ENCODE data around the gene SEMA3E.
"Not testable (repeated sequence)": the region's sequence is repeated elsewhere in the genome, so short reads cannot be mapped to it uniquely, and the experiment has no call there.

SEMA3E gene

GRCh38 chr7:83466956-83467355, 182.0 kb downstream of the SEMA3E start:
- H3K9ac ChIP-seq (ENCODE audit: low read length): no peak overlapping the region
- H3K27ac ChIP-seq (ENCODE audit: low read depth, low read length): no peak overlapping the region

GRCh38 chr7:83466187-83466923, 182.6 kb downstream of the SEMA3E start:
- H3K27ac ChIP-seq (ENCODE audit: low read depth, low read length): no peak overlapping the region
- peaks cover 4% of the 10 kb centered on the region; the same call in 1 of the 2 replicates for H3K27me3 ChIP-seq (ENCODE audit: low read length)
- H4K20me1 ChIP-seq (ENCODE audit: low read depth, low read length): no peaks in the 10 kb centered on the region
- H3K36me3 ChIP-seq (ENCODE audit: low read length): no peaks in the 10 kb centered on the region
- H3K4me2 ChIP-seq (ENCODE audit: low read depth, low read length, poor library complexity, severe bottlenecking): no peak overlapping the region
- TF ChIP-seq EZH2phosphoT487 (conservative IDR thresholded peaks at IDR 0.05; ENCODE audit: low read length): no peak
- no peak for TF ChIP-seq CTCF (IDR thresholded peaks at IDR 0.05; ENCODE audit: insufficient read depth, low read length, poor library complexity, severe bottlenecking)
- no peak overlapping the region for H3K4me3 ChIP-seq (ENCODE audit: insufficient read depth, low read length, poor library complexity, severe bottlenecking)
- no peaks in the 10 kb centered on the region for H3K9me2 ChIP-seq (replicated peaks; ENCODE audit: insufficient read depth, low read length)
- no peaks in the 10 kb centered on the region for H3K9me3 ChIP-seq (ENCODE audit: insufficient read depth, low read length)
- no peak overlapping the region for H3K9ac ChIP-seq (ENCODE audit: low read length)
- no peaks in the 10 kb centered on the region for H3F3A ChIP-seq (ENCODE audit: insufficient read depth)
- H3K79me2 ChIP-seq (ENCODE audit: insufficient read depth, low read length): no peaks in the 10 kb centered on the region
- no peak overlapping the region for H2AFZ ChIP-seq (ENCODE audit: low read depth, low read length, severe bottlenecking)

More at GRCh38 chr7:83466956-83467355, 182.0 kb downstream of the SEMA3E start:
- no peaks in the 10 kb centered on the region for H3K79me2 ChIP-seq (ENCODE audit: insufficient read depth, low read length)
- H3K9me2 ChIP-seq (replicated peaks; ENCODE audit: insufficient read depth, low read length): no peaks in the 10 kb centered on the region
- TF ChIP-seq CTCF (IDR thresholded peaks at IDR 0.05; ENCODE audit: insufficient read depth, low read length, poor library complexity, severe bottlenecking) (no peak), EZH2phosphoT487 (conservative IDR thresholded peaks at IDR 0.05; ENCODE audit: low read length) (no peak)
- no peaks in the 10 kb centered on the region for H4K20me1 ChIP-seq (ENCODE audit: low read depth, low read length)
- no peak overlapping the region for H3K4me2 ChIP-seq (ENCODE audit: low read depth, low read length, poor library complexity, severe bottlenecking)
- H3F3A ChIP-seq (ENCODE audit: insufficient read depth): no peaks in the 10 kb centered on the region
- peaks cover 4% of the 10 kb centered on the region; the same call in 1 of the 2 replicates for H3K27me3 ChIP-seq (ENCODE audit: low read length)
- no peak overlapping the region for H2AFZ ChIP-seq (ENCODE audit: low read depth, low read length, severe bottlenecking)
- H3K36me3 ChIP-seq (ENCODE audit: low read length): no peaks in the 10 kb centered on the region
- no peak overlapping the region for H3K4me3 ChIP-seq (ENCODE audit: insufficient read depth, low read length, poor library complexity, severe bottlenecking)
- no peaks in the 10 kb centered on the region for H3K9me3 ChIP-seq (ENCODE audit: insufficient read depth, low read length)

GRCh38 chr7:83465643-83466042, 183.3 kb downstream of the SEMA3E start:
- H3F3A ChIP-seq (ENCODE audit: insufficient read depth): no peaks in the 10 kb centered on the region
- TF ChIP-seq CTCF (IDR thresholded peaks at IDR 0.05; ENCODE audit: insufficient read depth, low read length, poor library complexity, severe bottlenecking) (no peak), EZH2phosphoT487 (conservative IDR thresholded peaks at IDR 0.05; ENCODE audit: low read length) (no peak)
- H3K27ac ChIP-seq (ENCODE audit: low read depth, low read length): no peak overlapping the region
- H3K4me3 ChIP-seq (ENCODE audit: insufficient read depth, low read length, poor library complexity, severe bottlenecking): no peak overlapping the region
- no peaks in the 10 kb centered on the region for H4K20me1 ChIP-seq (ENCODE audit: low read depth, low read length)
- H3K9ac ChIP-seq (ENCODE audit: low read length): no peak overlapping the region
- no peak overlapping the region for H2AFZ ChIP-seq (ENCODE audit: low read depth, low read length, severe bottlenecking)
- H3K27me3 ChIP-seq (ENCODE audit: low read length): peaks cover 4% of the 10 kb centered on the region; the same call in 1 of the 2 replicates
- no peaks in the 10 kb centered on the region for H3K79me2 ChIP-seq (ENCODE audit: insufficient read depth, low read length)
- H3K4me2 ChIP-seq (ENCODE audit: low read depth, low read length, poor library complexity, severe bottlenecking): no peak overlapping the region
- no peaks in the 10 kb centered on the region for H3K36me3 ChIP-seq (ENCODE audit: low read length)
- H3K9me3 ChIP-seq (ENCODE audit: insufficient read depth, low read length): no peaks in the 10 kb centered on the region
- no peaks in the 10 kb centered on the region for H3K9me2 ChIP-seq (replicated peaks; ENCODE audit: insufficient read depth, low read length)

GRCh38 chr7:83461820-83462219, 187.1 kb downstream of the SEMA3E start:
- not testable (repeated sequence) for H2AFZ ChIP-seq (ENCODE audit: low read depth, low read length, severe bottlenecking); H3K27me3 ChIP-seq (ENCODE audit: low read length); H3K36me3 ChIP-seq (ENCODE audit: low read length); H3K9ac ChIP-seq (ENCODE audit: low read length); H3K27ac ChIP-seq (ENCODE audit: low read depth, low read length); H3K9me2 ChIP-seq (replicated peaks; ENCODE audit: insufficient read depth, low read length); H3K4me3 ChIP-seq (ENCODE audit: insufficient read depth, low read length, poor library complexity, severe bottlenecking); H3K4me2 ChIP-seq (ENCODE audit: low read depth, low read length, poor library complexity, severe bottlenecking); H3K79me2 ChIP-seq (ENCODE audit: insufficient read depth, low read length); H3K9me3 ChIP-seq (ENCODE audit: insufficient read depth, low read length); H3F3A ChIP-seq (ENCODE audit: insufficient read depth); H4K20me1 ChIP-seq (ENCODE audit: low read depth, low read length)

GRCh38 chr7:83459930-83460653, 188.8 kb downstream of the SEMA3E start:
- not testable (repeated sequence) for H3F3A ChIP-seq (ENCODE audit: insufficient read depth); H3K9ac ChIP-seq (ENCODE audit: low read length); H3K27ac ChIP-seq (ENCODE audit: low read depth, low read length); H3K4me2 ChIP-seq (ENCODE audit: low read depth, low read length, poor library complexity, severe bottlenecking); H3K4me3 ChIP-seq (ENCODE audit: insufficient read depth, low read length, poor library complexity, severe bottlenecking); H3K79me2 ChIP-seq (ENCODE audit: insufficient read depth, low read length); H3K36me3 ChIP-seq (ENCODE audit: low read length); H3K9me2 ChIP-seq (replicated peaks; ENCODE audit: insufficient read depth, low read length); H3K9me3 ChIP-seq (ENCODE audit: insufficient read depth, low read length); H2AFZ ChIP-seq (ENCODE audit: low read depth, low read length, severe bottlenecking); H4K20me1 ChIP-seq (ENCODE audit: low read depth, low read length); H3K27me3 ChIP-seq (ENCODE audit: low read length)
